SK-N-SH (cell line): ENCODE results near the gene SH2B2.

ENCODE experiments used
- CHD2 ChIP-seq: fragments of 150-350 bp; IDR thresholded peaks from 2 replicates; pipeline ENCODE4 v1.6.1; 2018; ENCODE audit warnings: low read length; ENCODE audit not compliant: partially characterized antibody
- ELF1 ChIP-seq: IDR thresholded peaks from 2 replicates; pipeline ENCODE4 v1.4.0; 2012
- EP300 ChIP-seq, 2 experiments: IDR thresholded peaks; 2 replicates each; pipeline versions ENCODE4 v1.4.0 to v1.6.1; 2012; ENCODE audit warnings: borderline replicate concordance in 1 of 2, low read depth in 1 of 2, low read length in 1 of 2
- EZH2phosphoT487 ChIP-seq: fragments of 200-600 bp; sonication (generic); IDR thresholded peaks from 2 replicates; pipeline ENCODE4 v1.6.1; 2017; ENCODE audit warnings: low read depth, mixed run types, mild to moderate bottlenecking, antibody characterized with exemption, moderate library complexity, borderline replicate concordance
- GATA2 ChIP-seq: sonication (generic); formaldehyde crosslinking; IDR thresholded peaks from 2 replicates; pipeline ENCODE4 v1.5.0; 2020; ENCODE audit warnings: mild to moderate bottlenecking, missing genetic modification reagents
- IRF3 ChIP-seq: fragments of 150-350 bp; IDR thresholded peaks from 2 replicates; pipeline ENCODE4 v1.6.1; 2016; ENCODE audit warnings: mild to moderate bottlenecking, low read depth, low read length
- JUND ChIP-seq: IDR thresholded peaks from 2 replicates; pipeline ENCODE4 v1.4.0; 2012
- RXRA ChIP-seq: IDR thresholded peaks from 2 replicates; pipeline ENCODE4 v1.4.0; 2012; ENCODE audit warnings: low read depth, mild to moderate bottlenecking, borderline replicate concordance
- SMC3 ChIP-seq: IDR thresholded peaks from 2 replicates; pipeline ENCODE4 v1.6.1; 2012; ENCODE audit warnings: low read depth, low read length, improper control_type of control experiment
- TAF1 ChIP-seq: IDR thresholded peaks from 2 replicates; pipeline ENCODE4 v1.6.1; 2012; ENCODE audit warnings: low read depth, mild to moderate bottlenecking, low read length, moderate library complexity, borderline replicate concordance
- USF1 ChIP-seq: IDR thresholded peaks from 2 replicates; pipeline ENCODE4 v1.4.0; 2012; ENCODE audit warnings: low read depth, borderline replicate concordance
- YY1 ChIP-seq: IDR thresholded peaks from 2 replicates; pipeline ENCODE4 v1.4.0; 2012; ENCODE audit warnings: low read depth, mild to moderate bottlenecking
- TF ChIP-seq, protein P1 (sequence below): fragments of 200-600 bp; sonication (generic); IDR thresholded peaks from 2 replicates; pipeline ENCODE4 v1.6.1; 2017; ENCODE audit warnings: antibody characterized with exemption, mild to moderate bottlenecking, moderate library complexity
- TF ChIP-seq, protein P2 (sequence below): IDR thresholded peaks from 2 replicates; pipeline ENCODE4 v1.4.0; 2012; ENCODE audit warnings: low read depth

GRCh38 chr7:102323914-102324195, 37.2 kb downstream of the SH2B2 start:
- TF ChIP-seq CHD2: no peak
- no peak for TF ChIP-seq SMC3
- TF ChIP-seq, protein P1, sequence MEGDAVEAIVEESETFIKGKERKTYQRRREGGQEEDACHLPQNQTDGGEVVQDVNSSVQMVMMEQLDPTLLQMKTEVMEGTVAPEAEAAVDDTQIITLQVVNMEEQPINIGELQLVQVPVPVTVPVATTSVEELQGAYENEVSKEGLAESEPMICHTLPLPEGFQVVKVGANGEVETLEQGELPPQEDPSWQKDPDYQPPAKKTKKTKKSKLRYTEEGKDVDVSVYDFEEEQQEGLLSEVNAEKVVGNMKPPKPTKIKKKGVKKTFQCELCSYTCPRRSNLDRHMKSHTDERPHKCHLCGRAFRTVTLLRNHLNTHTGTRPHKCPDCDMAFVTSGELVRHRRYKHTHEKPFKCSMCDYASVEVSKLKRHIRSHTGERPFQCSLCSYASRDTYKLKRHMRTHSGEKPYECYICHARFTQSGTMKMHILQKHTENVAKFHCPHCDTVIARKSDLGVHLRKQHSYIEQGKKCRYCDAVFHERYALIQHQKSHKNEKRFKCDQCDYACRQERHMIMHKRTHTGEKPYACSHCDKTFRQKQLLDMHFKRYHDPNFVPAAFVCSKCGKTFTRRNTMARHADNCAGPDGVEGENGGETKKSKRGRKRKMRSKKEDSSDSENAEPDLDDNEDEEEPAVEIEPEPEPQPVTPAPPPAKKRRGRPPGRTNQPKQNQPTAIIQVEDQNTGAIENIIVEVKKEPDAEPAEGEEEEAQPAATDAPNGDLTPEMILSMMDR: no peak
- TF ChIP-seq GATA2: no peak
- no peak for TF ChIP-seq ELF1
- no peak for TF ChIP-seq RXRA
- no peak for TF ChIP-seq IRF3
- no peak for TF ChIP-seq JUND
- TF ChIP-seq EZH2phosphoT487: no peak
- TF ChIP-seq TAF1: no peak
- TF ChIP-seq EP300 (IDR thresholded peaks at IDR 0.05; ENCODE audit: borderline replicate concordance in 1 of 2, low read depth in 1 of 2, low read length in 1 of 2): no peak
- TF ChIP-seq, protein P2, sequence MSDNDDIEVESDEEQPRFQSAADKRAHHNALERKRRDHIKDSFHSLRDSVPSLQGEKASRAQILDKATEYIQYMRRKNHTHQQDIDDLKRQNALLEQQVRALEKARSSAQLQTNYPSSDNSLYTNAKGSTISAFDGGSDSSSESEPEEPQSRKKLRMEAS: no peak
- TF ChIP-seq YY1: no peak
- no peak for TF ChIP-seq USF1
